Right lung (tissue), 5 donors: ENCODE measurements around the gene PTTG1IP. TPM values are rescaled to one million over a fixed set of nuclear protein-coding genes. Genes with fewer than 3 reads are reported as not detected.
A peak's percentile ranks its signal among the peaks of the same experiment; 100 is the strongest.

Source experiments
- DNase-seq, 2 donors: peaks; one replicate each; pipeline ENCODE4 v3.0.0-alpha.2; 2013
- polyA plus RNA-seq, 5 donors: library from polyadenylated mRNA; unstranded; fragments of 120-200 nt; gene quantifications; one replicate each; pipeline versions ENCODE4 v1.2.1 to v1.2.3, GENCODE V29; 2013; ENCODE audit warnings: inconsistent platforms in 1 of 5, low replicate concordance in 1 of 5; ENCODE audit not compliant: insufficient read length in 5 of 5, insufficient read depth in 1 of 5

The PTTG1IP gene
- polyA plus RNA-seq, 5 donors: 190 to 221 (median 212) TPM

GRCh38 chr21:44805226-44805625 lies 68.3 kb downstream of the PTTG1IP start:
- DNase-seq: no peak

- DNase-seq: no peak
Measured at GRCh38 chr21:44804762-44805161, 68.7 kb downstream of the PTTG1IP start.

- DNase-seq: no peak
Measured at GRCh38 chr21:44803651-44804050, 69.8 kb downstream of the PTTG1IP start.

GRCh38 chr21:44802396-44803153 lies 70.9 kb downstream of the PTTG1IP start:
- no peak for DNase-seq

- peak; percentile 78 to 80 for DNase-seq
Measured at GRCh38 chr21:44801468-44802395, 71.8 kb downstream of the PTTG1IP start, which contains the start of gene UBE2G2. Gene UBE2G2, minus strand, starts transcription at chr21:44801820. Its CDS starts 72 bp downstream, at chr21:44801748.

- DNase-seq: no peak
Measured at GRCh38 chr21:44800971-44801467, 72.5 kb downstream of the PTTG1IP start.

GRCh38 chr21:44800103-44800502 lies 73.4 kb downstream of the PTTG1IP start:
- DNase-seq: no peak

- DNase-seq: peak in 1 of 2 donors; percentile 31
Measured at GRCh38 chr21:44799646-44800045, 73.8 kb downstream of the PTTG1IP start.

Other genes starting within 250 kb of the PTTG1IP start
- gene KRTAP10-9, start 246.6 kb downstream of the PTTG1IP start, polyA plus RNA-seq: not detected
- not detected for gene KRTAP10-10, start 236.3 kb downstream of the PTTG1IP start, polyA plus RNA-seq
- not detected for gene KRTAP10-11, start 227.3 kb downstream of the PTTG1IP start, polyA plus RNA-seq
- gene KRTAP12-4, start 219.0 kb downstream of the PTTG1IP start, polyA plus RNA-seq: not detected
- gene KRTAP12-3, start 215.8 kb downstream of the PTTG1IP start, polyA plus RNA-seq: not detected
- gene KRTAP12-2, start 206.8 kb downstream of the PTTG1IP start, polyA plus RNA-seq: not detected
- not detected for gene KRTAP12-1, start 191.5 kb downstream of the PTTG1IP start, polyA plus RNA-seq
- not detected for gene KRTAP10-12, start 176.5 kb downstream of the PTTG1IP start, polyA plus RNA-seq
- 1 to 10 TPM; 2.0 to 4.4 (median 3.0) TPM for gene TSPEAR, start 162.1 kb downstream of the PTTG1IP start, polyA plus RNA-seq
- 100 to 1,000 TPM; 110 to 155 (median 135) TPM for gene UBE2G2, start 71.9 kb downstream of the PTTG1IP start, polyA plus RNA-seq
- gene SUMO3, start 55.6 kb downstream of the PTTG1IP start, polyA plus RNA-seq: 100 to 1,000 TPM; 116 to 138 (median 124) TPM
- gene ITGB2, start 47.2 kb upstream of the PTTG1IP start, polyA plus RNA-seq: 10 to 100 TPM in 2 of 5 donors, 1 to 10 TPM in 3; 7.3 to 16.1 (median 8.6) TPM
- 10 to 100 TPM; 12.1 to 23.5 (median 13.6) TPM for gene SLX9, start 66.3 kb upstream of the PTTG1IP start, polyA plus RNA-seq
- gene ADARB1, start 200.9 kb upstream of the PTTG1IP start, polyA plus RNA-seq: 10 to 100 TPM; 19.8 to 42.0 (median 27.7) TPM